ENCODE results near the gene CDK5R1. TPM values are rescaled to one million over a fixed set of nuclear protein-coding genes. Genes with fewer than 3 reads are reported as not detected.

The CDK5R1 gene
- polyA plus RNA-seq, 3 donors, result 4.5 to 5.1 (median 4.9) TPM

DNA sequence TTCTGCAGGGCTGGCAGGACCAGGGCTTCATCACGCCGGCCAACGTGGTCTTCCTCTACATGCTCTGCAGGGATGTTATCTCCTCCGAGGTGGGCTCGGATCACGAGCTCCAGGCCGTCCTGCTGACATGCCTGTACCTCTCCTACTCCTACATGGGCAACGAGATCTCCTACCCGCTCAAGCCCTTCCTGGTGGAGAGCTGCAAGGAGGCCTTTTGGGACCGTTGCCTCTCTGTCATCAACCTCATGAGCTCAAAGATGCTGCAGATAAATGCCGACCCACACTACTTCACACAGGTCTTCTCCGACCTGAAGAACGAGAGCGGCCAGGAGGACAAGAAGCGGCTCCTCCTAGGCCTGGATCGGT, 1.4 kb downstream of the CDK5R1 start:
- DNase-seq (ENCODE audit: extremely low read depth in 1 of 11, low read depth in 9 of 11, low spot score in 4 of 11), result no peak

DNA sequence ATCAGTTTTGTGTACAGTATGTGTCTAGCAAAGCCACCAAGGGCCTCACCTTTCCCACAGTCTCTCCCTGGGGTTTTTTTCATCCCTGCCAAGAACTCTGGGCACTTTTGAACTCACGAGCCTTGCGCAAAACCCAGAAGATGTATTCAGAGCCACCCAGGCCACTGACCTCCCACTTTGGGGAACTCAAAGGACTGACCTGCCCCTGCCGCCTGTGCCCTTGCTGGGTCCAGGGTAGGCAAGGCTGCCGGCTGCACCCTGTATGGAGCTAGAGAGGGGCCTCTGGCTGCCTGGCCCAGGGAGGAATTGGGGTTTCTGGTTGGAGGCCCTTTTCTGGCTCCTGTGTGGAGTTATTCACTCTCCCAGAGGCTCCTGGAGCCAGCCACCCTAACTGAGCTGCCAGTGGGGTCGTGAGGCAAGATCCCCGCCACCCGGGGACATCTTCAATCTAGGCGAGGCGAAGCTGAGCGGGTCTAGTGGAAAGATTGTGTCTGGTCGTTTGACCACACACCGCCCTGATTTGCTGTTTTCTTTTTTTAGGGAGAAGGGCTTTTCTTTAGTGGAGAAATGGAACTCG, 1.9 kb downstream of the CDK5R1 start:
- DNase-seq (ENCODE audit: extremely low read depth in 1 of 11, low read depth in 9 of 11, low spot score in 4 of 11), result no peak

DNA sequence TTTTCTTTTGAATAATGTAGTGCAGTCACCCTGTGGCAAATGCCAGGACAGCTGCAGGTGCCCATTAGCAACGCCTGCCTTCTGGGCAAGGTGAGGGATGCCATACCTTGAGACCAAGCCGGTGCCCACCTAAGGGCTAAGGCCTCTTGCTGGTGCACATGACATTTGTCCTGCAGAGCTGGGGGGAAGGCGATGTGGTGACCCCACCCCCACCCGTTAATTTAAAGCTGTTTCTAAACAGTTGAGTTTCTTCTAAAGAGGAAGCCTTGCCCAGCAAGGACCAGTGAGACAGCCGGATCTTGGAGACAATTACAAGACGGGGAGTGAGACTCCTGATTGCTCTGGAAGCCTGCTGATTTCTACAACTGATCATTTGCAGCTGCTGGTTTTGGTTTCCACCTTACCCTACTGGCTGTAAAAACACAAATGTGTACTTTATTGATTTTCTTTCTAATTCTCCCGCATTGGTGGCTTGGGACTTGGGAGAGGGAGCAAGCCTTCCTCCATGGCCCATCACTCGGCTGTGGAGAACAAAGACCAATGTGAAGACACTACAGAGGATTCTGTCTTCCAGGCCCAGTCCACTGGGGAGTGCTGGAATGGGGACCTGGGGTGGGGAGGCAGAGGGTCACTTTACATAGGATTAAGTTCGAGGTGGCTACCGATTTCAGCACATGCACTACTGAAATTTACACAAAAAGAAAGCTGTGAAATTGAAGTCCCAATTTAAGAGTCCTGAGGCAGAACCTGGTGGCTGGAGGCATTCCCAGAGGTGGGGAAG, 2.7 kb downstream of the CDK5R1 start:
- no peak for DNase-seq (ENCODE audit: extremely low read depth in 1 of 11, low read depth in 9 of 11, low spot score in 4 of 11)

DNA sequence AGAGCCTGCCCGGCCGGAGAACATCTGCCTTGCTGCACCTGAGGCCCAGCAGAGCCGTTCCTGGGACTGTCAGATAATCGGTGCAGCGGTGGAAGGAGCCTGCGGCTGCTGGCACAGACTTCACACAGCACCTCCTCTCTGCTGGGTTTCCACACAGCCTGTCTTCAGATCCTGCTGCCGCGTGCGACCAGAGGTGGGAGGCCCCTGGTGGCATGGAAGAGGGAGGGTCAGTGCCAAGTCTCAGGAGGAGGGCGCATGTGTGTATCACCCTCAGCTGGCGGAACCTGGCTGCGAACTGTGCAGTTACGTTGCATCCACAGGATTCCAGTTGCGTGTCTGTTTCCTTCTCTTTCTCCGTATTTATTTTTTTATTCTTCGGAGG, 3.3 kb downstream of the CDK5R1 start:
- DNase-seq (ENCODE audit: extremely low read depth in 1 of 11, low read depth in 9 of 11, low spot score in 4 of 11), result no peak

DNA sequence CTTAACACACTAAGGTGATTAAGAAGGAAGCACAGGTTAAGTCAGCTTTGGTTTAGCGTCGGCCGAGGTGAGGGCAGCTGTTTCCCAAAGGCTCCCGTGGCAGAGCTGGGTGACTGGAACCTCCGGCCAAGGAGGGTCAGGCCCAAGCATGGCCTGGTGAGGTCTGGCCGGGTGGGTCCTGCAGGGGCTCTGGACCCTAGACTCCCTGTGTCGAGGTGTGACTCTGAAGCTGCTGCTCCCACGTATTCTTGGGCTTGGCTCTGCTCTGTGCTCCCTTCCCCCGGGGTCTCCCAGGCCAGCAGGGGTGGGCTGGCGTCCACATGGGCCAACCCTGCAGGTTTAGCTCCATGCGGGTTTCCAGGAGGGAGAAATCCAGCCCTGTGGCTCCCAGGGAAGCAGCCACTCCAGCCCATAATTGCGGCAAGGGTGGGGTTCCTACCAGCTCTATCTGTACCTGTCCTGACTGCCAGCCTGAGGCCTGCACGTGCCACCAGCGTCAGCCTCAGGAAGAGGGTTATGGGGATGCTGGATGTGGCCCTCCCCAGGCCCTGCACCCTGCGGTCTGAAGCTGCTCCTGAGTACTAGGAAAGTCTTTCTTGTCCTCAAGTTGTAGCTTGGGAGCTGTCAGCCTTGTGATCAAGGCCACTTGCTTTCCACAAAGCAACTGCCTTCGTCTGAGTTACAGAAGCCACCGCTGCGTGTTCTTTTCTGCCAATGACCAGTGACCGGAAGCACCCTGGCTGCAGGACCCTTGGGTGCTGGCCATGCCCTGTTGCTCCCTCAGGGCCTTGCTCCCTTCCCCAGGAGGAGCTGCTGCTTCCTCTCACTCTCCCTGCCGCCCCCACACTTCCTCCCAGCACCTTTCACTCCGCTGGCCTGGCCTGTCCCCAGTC, 4.8 kb downstream of the CDK5R1 start:
- DNase-seq (ENCODE audit: extremely low read depth in 1 of 11, low read depth in 9 of 11, low spot score in 4 of 11), result no peak

DNA sequence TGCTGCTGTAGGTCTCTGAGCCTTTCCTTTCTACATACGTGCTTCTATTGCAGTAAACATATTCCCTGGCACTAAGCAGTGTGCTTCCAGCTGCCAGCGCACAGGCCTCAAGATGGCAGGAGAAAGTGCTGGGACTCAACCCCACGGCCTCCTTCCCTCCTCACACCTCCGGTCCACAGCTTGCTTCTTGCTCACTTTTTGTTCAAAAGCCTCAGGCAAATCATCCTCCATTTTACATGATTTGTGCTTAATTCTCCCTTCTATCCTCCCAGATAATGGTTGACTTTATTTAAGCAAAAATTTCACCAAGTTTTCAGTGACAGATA, 5.4 kb downstream of the CDK5R1 start:
- DNase-seq (ENCODE audit: extremely low read depth in 1 of 11, low read depth in 9 of 11, low spot score in 4 of 11), result no peak

DNA sequence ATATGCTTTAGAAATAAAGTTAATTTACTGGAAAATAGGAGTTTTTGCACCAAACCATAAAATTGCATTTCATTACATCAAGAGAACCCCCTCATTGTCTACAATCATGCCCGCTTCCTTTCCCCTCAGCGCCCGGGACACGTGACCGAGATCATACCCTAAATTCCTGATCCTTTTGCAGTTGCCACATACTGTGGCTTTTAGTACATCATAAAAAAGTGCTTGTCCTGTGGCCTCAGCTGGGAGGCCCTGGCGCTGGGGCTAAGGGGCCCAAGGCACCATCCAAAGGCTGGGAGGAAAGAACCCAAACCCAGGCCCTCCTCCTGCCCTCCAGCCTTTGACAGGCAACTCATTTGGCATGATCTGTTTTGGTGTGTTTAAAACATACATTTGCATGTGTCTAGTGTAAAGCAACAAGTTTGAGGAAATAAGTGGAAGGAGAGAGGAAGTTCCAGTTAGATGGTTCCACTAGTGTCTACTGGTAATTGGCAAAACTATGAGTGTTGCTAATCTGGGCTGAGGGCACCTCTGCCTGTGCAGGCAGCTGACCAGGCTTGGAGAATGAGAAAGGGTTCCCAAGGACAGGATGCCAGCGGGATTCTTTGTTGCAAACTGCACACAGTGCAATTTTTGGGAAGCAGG, 6.0 kb downstream of the CDK5R1 start:
- DNase-seq (ENCODE audit: extremely low read depth in 1 of 11, low read depth in 9 of 11, low spot score in 4 of 11), result no peak

DNA sequence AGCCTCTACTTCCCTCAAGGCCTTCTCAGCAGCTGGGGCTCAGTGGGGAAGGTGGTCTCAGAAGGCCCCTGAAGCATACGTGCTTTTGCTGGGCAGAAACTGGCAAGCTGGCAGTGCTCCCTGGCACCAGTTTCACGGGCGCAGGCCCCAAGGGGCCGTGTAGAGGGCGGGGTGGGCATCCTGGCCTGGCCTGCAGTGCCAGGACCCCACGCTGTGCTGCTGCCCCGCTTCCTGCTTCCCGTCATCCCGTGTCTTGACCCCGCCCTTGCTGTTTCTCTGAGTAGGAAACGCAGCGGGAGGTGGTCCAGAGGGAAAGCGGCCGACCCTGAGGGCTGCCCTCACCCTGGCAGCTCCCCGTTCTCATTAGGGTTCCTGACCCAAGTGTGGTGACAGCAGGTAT, 6.8 kb downstream of the CDK5R1 start:
- DNase-seq (ENCODE audit: extremely low read depth in 1 of 11, low read depth in 9 of 11, low spot score in 4 of 11), result no peak

DNA sequence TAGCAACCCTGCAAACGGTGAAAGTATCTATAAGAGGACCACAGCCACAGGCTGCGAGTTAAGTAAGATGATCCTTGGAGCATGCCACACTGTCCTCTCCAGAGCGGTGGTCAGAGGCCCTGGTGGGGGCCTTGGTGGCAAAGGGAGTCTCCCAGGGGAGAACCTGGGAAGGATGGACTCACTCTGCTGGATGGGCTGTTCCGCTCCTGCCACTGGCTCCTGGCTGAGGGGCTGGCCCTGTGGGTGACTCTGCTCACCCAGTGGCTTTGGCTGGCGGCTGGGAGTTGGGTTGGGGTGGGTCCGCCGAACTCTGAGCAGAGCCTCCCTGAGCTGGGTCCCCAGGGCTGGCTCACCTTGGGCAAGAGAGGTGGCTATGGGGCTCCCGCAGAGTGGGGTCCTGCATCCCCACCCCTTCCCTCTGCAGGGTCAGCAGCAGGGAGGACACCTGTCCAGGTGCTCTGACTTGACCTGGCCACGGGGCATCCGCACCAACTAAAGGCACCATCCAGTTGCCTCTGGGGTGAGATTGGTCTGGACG, 7.3 kb downstream of the CDK5R1 start:
- no peak for DNase-seq (ENCODE audit: extremely low read depth in 1 of 11, low read depth in 9 of 11, low spot score in 4 of 11)

DNA sequence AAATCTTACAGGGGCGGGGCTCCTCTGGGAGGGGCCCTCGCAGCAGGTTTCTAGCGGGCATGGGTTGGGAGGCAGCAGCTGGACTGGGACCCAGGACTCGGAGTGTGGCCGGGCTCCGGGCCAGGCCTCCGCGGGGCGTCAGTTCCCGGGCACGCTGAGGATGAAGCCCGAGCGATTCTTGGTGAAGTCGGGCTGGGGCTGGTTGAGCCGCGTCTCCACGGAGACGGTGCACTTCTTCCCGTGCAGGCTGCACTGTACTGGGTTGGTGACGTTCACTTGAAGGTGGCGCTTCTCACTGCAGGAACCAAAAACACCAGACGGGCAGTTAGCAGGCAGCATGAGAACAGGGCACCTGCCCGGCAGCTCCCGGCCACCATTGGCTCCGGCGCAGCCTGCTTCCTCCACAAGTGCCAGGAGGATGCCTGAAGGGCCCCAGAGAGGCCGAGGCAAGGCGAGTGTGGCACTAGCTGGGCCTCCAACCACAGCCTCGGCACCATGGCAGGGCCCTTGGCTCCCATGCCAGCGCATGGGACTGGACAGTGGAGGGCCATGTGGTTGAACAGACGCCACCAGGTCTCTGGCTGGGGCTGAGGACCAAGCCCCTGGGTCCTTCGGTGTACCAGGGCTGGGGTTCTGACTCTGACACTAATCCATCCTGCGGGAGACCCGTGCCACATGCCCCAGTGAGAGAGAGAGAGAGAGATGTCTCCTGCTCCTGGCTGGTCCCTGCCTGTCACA, 8.0 kb downstream of the CDK5R1 start:
- no peak for DNase-seq (ENCODE audit: extremely low read depth in 1 of 11, low read depth in 9 of 11, low spot score in 4 of 11)

DNA sequence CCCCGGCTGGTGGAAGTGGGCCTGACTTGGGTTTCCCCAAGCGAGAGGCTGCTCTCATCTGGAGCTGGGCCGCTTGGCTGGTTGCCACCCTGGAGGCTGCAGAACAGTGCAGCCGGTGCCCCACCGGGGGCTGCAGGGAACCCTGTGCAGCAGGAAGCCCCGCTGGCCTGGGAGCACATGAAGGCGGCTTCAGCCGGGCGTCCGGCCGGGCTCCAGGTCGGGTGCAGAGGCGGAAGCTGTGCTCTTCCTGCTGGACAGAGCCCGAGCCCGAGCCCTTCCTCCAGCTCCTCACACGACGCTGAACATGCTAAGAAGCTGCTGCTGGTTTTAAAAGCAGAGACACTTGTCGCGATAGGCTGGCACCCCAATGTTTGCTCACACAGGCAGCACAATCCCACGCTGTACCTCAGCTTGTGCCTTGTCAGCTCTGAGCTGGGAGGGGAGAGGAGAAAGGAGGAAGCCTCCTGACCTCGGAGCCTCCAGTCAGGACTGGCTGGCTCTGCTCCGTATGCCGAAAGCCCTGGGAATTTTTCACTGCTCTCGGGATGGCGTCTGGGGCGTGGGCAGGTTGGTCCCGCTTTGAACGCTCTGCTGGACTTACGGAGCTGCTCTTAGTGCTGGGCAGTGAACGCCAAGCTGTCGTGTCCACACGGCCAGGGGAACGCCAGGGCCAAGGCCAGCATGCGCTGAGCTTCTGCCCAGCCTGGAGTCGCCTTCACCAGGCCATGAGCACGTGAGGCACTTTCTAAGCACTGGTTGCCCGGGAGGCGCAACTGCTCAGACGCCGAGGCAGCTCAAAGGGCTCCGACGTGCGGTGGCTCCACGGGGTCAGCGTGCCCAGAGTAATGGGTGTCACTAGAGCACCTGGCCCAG, 8.8 kb downstream of the CDK5R1 start:
- peak in 1 of 11 donors; percentile 32 for DNase-seq (ENCODE audit: extremely low read depth in 1 of 11, low read depth in 9 of 11, low spot score in 4 of 11)

DNA sequence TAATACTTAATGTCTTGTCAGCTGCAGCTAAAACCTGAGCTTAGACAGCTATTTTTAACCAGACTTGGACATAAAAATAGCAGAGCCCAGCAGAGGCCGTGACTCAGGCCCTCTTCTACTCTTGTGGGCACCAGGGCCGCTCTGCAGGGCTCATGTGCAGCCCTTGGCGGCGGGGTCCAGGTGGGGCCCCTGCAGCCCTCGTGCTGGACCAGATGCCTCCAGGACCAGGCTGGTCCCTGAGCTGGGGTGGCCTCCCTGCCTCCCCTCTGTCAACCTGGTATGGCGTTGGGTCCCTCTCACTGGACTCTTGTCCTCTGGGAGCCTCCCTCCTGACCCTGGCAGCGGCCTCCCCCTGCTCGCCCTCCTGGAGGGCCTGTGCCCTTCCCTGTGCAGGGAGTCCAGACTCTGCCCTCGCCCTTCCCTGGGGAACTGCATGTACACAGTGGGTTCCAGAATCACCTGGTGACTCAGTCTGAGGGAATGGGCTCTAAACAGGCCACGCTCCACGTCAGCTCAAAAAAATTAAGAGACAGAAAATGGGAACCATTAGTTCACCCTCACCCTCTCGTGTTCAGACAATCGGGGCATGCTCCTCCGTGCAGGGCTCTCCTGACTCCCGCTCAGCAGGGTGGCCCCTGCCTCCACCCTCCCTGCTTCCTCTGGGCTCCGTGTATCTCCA, 9.7 kb downstream of the CDK5R1 start:
- DNase-seq (ENCODE audit: extremely low read depth in 1 of 11, low read depth in 9 of 11, low spot score in 4 of 11), result no peak

DNA sequence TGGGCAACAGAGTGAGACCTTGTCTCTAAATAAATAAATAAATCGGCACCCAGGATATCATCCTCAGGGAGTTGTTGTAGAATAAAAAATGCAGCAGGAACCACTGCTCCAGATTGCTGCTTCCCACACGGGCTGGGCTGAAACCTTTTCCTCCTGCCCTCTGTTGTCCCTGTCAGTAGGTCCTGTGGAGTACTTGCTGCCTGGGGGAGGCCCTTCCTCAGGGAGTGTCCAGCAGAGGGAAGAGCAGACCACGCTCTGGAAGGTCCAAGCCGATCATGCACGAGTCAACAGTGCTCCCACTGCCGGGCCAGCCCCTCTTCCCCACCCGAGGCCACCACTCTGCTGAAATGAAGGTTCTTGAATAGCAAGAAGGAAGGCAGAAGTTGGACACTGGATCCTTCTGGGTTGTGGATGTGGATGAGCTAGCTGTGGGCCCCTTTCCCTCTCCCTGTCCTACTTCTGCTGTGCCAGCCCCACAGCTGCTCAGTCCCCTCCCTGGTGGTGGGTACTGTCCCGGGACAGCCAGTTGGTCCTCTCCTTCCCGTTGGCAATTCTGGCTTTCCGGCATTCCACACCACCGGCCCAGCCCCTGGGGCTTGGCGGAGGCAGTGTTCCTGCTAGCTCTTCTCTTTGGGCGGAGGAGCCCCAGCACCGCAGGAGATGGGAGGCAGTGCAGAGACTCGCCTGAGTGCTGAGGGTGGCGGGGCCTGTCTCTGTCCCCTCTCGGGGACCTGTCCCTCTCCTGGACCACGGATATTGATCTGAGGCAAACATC, 10.8 kb downstream of the CDK5R1 start:
- DNase-seq (ENCODE audit: extremely low read depth in 1 of 11, low read depth in 9 of 11, low spot score in 4 of 11), result no peak

DNA sequence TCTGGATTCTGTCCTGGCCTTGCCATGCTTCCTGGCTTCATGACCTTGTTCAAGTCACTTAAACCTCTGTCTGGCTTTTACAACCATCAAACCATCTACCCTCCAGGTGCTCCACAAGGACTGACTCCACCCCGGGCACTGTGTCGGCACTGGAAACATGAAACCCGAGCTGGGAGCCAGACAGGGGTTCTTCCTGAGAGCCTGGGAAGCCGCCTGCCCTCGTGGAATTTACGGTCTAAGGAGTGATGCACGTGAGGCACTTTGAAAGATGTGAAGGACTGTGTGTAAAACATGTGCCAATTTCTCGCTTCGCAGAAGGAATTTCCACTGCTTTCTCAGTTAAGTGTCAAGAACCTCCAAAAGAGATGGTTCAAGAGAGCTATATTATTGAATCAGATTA, 11.6 kb downstream of the CDK5R1 start:
- DNase-seq (ENCODE audit: extremely low read depth in 1 of 11, low read depth in 9 of 11, low spot score in 4 of 11), result no peak

DNA sequence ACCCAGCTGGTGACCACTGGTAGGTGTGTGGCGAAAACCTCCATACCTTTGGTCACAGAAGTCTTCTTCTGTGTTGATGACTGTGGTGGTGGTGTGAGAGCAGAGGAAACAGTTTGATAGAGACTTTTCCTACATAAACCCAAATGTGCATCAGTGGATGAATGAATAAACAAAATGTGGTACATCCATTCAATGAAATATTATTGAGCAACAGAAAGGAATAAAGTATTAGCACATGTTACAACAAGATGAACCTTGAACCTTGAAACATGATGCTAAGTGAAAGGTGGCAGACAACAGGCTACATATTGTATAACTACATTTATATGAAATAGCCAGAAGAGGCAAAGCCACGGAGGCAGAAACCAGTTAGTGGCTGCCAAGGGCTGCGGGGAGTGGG, 15.2 kb downstream of the CDK5R1 start:
- DNase-seq (ENCODE audit: extremely low read depth in 1 of 11, low read depth in 9 of 11, low spot score in 4 of 11), result no peak

DNA sequence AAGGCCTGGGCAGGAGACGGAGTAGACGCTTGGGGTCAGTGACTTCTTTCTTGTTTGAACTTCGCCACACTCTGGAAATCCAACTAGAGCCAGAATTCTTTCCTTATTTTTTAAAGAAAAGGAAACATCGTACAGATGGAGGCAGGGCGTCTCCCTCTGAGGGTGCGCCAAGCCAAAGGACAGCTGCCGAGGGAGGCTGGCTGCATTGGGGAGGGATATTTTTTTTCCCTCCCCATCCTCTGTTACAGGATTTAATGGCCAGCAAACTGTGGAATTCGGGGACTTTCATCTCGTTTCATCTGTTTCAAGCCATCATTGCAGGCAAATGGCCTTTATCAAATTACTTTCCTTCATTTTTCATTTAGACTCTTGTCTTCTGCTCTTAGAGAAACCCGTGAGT, 15.9 kb downstream of the CDK5R1 start:
- DNase-seq (ENCODE audit: extremely low read depth in 1 of 11, low read depth in 9 of 11, low spot score in 4 of 11), result no peak

Data from renal cortex interstitium (tissue), 11 donors.